Activated CD4-positive, alpha-beta T cell treated with anti-CD3 and anti-CD28 coated beads, Interleukin-2, amount 50 U/mL, for 1 hour (primary cell): ENCODE measurements around the gene EFHC2.
"Not testable (repeated sequence)": the region's sequence is repeated elsewhere in the genome, so short reads cannot be mapped to it uniquely, and the experiment has no call there.

Experiments
- DNase-seq: peaks from one replicate; pipeline ENCODE4 v3.0.0-alpha.2; 2020

The EFHC2 gene

GRCh38 chrX:44228621-44229020, 114.9 kb downstream of the EFHC2 start:
- DNase-seq = no peak

- DNase-seq = no peak
These were observed 115.5 kb downstream of the EFHC2 start for GRCh38 chrX:44227991-44228390.

- no peak for DNase-seq
These were observed 117.8 kb downstream of the EFHC2 start for GRCh38 chrX:44225667-44226066.

GRCh38 chrX:44224760-44225159, 118.7 kb downstream of the EFHC2 start:
- no peak for DNase-seq

- no peak for DNase-seq
These were observed 120.3 kb downstream of the EFHC2 start for GRCh38 chrX:44223150-44223549.

- DNase-seq = no peak
These were observed 125.0 kb downstream of the EFHC2 start for GRCh38 chrX:44218465-44218864.

GRCh38 chrX:44216171-44216570, 127.3 kb downstream of the EFHC2 start:
- no peak for DNase-seq

- no peak for DNase-seq
These were observed 139.7 kb downstream of the EFHC2 start for GRCh38 chrX:44203791-44204190.

GRCh38 chrX:44202596-44202995, 140.9 kb downstream of the EFHC2 start:
- no peak for DNase-seq

GRCh38 chrX:44189116-44189515, 154.4 kb downstream of the EFHC2 start:
- no peak for DNase-seq

GRCh38 chrX:44187915-44188314, 155.6 kb downstream of the EFHC2 start:
- DNase-seq = not testable (repeated sequence)

- DNase-seq = no peak
These were observed 160.1 kb downstream of the EFHC2 start for GRCh38 chrX:44183329-44183728.

- no peak for DNase-seq
These were observed 165.0 kb downstream of the EFHC2 start for GRCh38 chrX:44178274-44179053.

GRCh38 chrX:44175455-44175854, 168.0 kb downstream of the EFHC2 start:
- DNase-seq = no peak

GRCh38 chrX:44174061-44174460, 169.4 kb downstream of the EFHC2 start:
- no peak for DNase-seq

- no peak for DNase-seq
These were observed 170.3 kb downstream of the EFHC2 start for GRCh38 chrX:44173219-44173618.

GRCh38 chrX:44167116-44167515, 176.4 kb downstream of the EFHC2 start:
- no peak for DNase-seq

GRCh38 chrX:44162964-44163475, 180.5 kb downstream of the EFHC2 start:
- DNase-seq = no peak

GRCh38 chrX:44157858-44158257, 185.6 kb downstream of the EFHC2 start:
- DNase-seq = no peak

GRCh38 chrX:44157283-44157682, 186.2 kb downstream of the EFHC2 start:
- no peak for DNase-seq

- no peak for DNase-seq
These were observed 186.7 kb downstream of the EFHC2 start for GRCh38 chrX:44156726-44157125.

- DNase-seq = no peak
These were observed 188.3 kb downstream of the EFHC2 start for GRCh38 chrX:44155126-44155525.

- no peak for DNase-seq
These were observed 190.6 kb downstream of the EFHC2 start for GRCh38 chrX:44152852-44153251.

GRCh38 chrX:44147130-44147529, 196.3 kb downstream of the EFHC2 start:
- DNase-seq = no peak
